IPS-20b (cell line): ENCODE measurements around the gene AGPAT3.

Experiments used
- H3K27ac ChIP-seq: one replicate; pipeline ENCODE4 v1.5.1; 2013; ENCODE audit warnings: low read length
- H3K27me3 ChIP-seq: 2 replicates; pipeline ENCODE4 v1.6.1; 2013; ENCODE audit warnings: mild to moderate bottlenecking, low read length, inconsistent platforms; ENCODE audit not compliant: insufficient read depth
- H3K36me3 ChIP-seq: 2 replicates; pipeline ENCODE4 v1.6.1; 2013; ENCODE audit warnings: low read depth, mild to moderate bottlenecking, inconsistent platforms, low read length, moderate library complexity; ENCODE audit not compliant: insufficient read depth
- H3K4me1 ChIP-seq: 2 replicates; pipeline ENCODE4 v1.6.1; 2013; ENCODE audit warnings: mild to moderate bottlenecking, control low read depth, inconsistent platforms, low read length, moderate library complexity; ENCODE audit not compliant: insufficient read depth
- H3K4me3 ChIP-seq: 2 replicates; pipeline ENCODE4 v1.5.1; 2013; ENCODE audit warnings: mild to moderate bottlenecking, low read length, inconsistent platforms
- H3K9ac ChIP-seq: 2 replicates; pipeline ENCODE4 v1.6.1; 2013; ENCODE audit warnings: low read depth, mild to moderate bottlenecking, inconsistent platforms, low read length, moderate library complexity
- H3K9me3 ChIP-seq: 2 replicates; pipeline ENCODE4 v1.6.1; 2013; ENCODE audit warnings: mild to moderate bottlenecking, low read depth, low read length, inconsistent platforms; ENCODE audit not compliant: insufficient read depth

AGPAT3 gene

DNA sequence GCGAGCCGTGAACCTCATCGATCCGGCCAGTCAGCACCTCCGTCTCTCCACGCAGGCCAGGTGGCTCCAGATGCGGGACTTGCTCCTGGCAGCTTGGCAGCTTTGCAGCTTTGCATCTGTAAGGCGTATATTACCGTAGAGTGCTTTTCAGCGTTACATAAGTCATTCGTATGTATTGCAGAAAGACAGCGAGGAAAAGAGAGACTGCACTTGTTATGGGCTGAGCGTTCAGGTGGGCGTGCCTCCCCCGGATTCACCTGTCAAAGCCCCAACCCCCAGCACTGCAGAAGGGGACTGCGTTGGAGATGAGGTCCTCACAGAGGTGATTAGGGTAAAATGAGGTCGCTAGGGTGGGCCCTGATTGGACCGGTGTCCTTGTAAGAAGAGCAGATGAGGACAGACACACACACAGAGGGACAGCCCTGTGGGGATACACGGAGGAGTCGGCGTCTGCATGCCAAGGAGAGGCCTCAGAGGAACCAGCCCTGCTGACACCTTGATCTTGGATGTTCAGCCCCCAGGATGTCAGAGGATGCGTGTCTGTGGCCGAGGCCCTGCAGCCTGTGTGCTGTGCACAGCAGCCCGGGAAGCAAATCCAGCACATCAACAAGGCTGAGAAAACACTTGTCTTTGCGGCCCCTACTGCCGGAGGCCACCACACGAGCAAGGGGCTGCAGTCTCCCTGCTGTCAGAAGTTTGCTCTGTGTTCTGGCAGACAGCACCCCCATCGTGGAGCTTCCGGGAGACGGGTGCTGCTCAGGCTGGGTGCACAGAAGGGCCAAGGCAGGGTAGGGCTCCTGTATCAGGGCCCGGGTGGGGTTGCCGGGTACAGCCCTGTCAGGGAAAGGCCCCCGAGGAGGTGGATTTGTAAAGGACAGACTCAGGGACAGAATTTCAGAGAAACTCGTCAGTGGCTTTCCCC lies 10.9 kb upstream of the AGPAT3 start:
- no peaks in the 10 kb centered on the region for H3K36me3 ChIP-seq
- H3K9ac ChIP-seq = no peak overlapping the region
- no peak overlapping the region for H3K4me3 ChIP-seq
- no peak overlapping the region for H3K27ac ChIP-seq
- H3K9me3 ChIP-seq = no peaks in the 10 kb centered on the region
- H3K27me3 ChIP-seq = no peaks in the 10 kb centered on the region; the same call in 1 of the 2 replicates
- no peaks in the 10 kb centered on the region for H3K4me1 ChIP-seq

DNA sequence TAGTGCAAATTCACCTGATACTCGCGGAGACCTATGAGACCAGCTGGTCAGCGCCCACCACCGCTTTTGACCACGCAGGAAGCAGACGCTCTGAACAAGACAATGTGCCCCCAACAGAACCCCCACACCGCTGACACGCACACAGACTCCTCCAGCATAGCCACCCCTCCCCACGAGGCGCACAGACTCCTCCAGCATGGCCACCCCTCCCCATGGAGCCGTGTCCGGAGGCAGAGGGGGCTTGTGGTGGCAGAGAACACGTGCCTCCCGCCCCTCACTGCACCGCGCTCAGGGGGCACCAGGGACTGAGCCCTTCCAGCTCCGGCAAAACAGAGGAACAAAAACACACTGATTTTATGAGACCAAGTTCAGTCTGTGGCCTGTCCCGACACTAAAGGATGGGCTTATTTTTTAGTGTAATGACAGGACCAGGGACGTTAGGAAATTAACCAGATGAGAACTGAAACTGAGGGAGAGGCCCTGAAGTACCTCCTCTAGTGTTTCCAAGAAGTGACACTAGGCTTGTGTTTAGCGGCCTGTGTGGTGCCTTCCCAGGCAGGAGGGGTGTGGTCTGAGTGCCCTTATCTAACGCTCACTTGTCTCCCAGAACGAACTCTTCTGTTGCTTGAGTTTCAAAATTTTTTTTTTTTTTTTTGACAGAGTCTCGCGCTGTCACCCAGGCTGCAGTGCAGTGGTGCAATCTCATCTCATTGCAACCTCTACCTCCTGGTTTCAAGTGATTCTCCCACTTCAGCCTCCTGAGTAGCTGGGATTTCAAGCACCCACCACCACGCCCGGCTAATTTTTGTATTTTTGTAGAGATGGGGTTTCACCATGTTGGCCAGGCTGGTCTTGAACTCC lies 10.0 kb upstream of the AGPAT3 start:
- no peak overlapping the region for H3K4me3 ChIP-seq
- 0 out of 2 replicates have a peak, but pooled peaks cover 3% of the 10 kb centered on the region for H3K4me1 ChIP-seq
- H3K9me3 ChIP-seq = no peaks in the 10 kb centered on the region
- no peak overlapping the region for H3K9ac ChIP-seq
- H3K27ac ChIP-seq = no peak overlapping the region
- H3K27me3 ChIP-seq = no peaks in the 10 kb centered on the region; the same call in 1 of the 2 replicates
- H3K36me3 ChIP-seq = no peaks in the 10 kb centered on the region

DNA sequence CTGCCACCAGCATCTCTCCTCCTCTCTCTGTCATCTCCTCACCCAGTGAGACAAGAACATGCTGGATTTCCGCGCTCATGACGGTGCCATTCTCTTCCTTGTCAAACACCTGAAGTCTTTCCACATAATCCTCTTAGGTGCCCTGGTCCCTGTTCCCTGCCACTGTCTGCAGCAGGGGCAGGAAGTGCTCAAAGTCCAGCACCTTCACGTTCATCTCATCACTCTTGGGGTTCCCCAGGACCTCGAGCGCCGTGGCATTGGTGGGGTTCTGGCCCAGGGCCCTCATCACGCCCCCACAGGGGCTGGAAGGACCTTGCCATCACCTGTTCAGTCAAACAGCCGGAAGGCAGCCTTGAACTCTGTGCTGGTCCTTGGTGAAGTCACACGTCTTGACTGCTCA lies 9.1 kb upstream of the AGPAT3 start:
- H3K4me3 ChIP-seq = no peak overlapping the region
- no peaks in the 10 kb centered on the region; the same call in 1 of the 2 replicates for H3K27me3 ChIP-seq
- H3K4me1 ChIP-seq = 0 out of 2 replicates have a peak, but pooled peaks cover 3% of the 10 kb centered on the region
- no peaks in the 10 kb centered on the region for H3K36me3 ChIP-seq
- H3K9me3 ChIP-seq = no peaks in the 10 kb centered on the region
- no peak overlapping the region for H3K9ac ChIP-seq
- H3K27ac ChIP-seq = no peak overlapping the region

DNA sequence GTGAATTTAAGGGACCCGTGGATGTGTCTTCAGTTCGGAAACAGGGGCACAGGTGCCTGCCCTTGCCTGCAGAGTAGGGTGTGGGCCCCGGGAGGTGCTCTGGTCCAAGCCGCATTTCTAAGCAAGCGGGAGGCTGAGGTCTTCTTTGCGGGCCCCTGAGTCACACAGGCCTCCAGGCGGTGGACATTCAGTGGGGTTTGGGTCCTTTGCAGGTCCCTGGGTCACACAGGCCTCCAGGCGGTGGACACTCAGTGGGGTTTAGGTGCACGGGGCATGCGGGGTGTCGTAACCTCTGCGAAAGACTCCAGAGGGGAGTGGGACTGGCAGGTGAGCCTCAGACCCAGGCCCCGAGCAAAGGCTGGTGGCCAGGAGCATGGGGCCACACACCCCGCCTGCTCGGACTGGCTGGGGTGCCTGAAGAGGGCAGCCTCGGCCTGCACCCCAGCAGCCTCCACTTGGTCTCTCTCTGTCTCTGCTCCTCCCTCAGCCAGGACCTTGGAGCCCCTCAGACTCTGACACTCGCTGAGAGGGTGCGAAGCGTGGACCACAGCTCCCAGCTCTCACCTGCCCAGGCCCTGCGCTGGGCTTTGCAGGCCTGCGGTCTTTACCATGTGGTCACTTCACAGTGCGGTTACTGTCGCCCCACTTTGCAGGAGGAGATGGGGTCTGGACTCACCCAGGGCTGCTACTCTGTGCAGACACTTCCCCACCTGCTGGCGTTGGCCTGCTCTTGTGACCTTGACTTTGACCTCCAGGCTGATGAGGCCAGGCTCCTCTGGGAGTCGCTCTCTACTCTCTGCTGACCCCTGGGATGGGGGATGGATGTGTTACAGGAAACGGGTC lies 6.0 kb upstream of the AGPAT3 start:
- H3K9ac ChIP-seq = no peak overlapping the region
- no peaks in the 10 kb centered on the region for H3K9me3 ChIP-seq
- no peak overlapping the region for H3K4me3 ChIP-seq
- peaks cover 15% of the 10 kb centered on the region for H3K27me3 ChIP-seq
- H3K27ac ChIP-seq = no peak overlapping the region
- H3K36me3 ChIP-seq = no peaks in the 10 kb centered on the region
- H3K4me1 ChIP-seq = 0 out of 2 replicates have a peak, but pooled peaks cover 3% of the 10 kb centered on the region

DNA sequence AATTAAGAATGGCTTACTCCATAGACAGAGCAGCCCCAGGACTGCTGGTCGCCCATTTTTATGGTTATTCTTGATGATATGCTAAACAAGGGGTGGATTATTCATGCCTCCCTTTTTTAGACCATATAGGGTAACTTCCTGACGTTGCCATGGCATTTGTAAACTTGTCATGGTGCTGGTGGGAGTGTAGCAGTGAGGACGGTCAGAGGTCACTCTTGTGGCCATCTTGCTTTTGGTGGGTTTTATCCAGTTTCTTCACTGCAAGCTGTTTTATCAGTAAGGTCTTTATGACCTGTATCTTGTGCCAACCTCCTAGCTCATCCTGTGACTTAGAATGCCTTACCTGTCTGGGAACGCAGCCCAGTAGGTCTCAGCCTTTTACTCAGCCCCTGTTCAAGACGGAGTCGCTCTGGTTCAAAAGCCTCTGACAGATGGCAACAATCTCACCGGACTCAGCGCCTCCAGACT lies 5.2 kb upstream of the AGPAT3 start:
- Histone ChIP-seq H3K27me3 (peaks cover 20% of the 10 kb centered on the region), H3K4me1 (0 out of 2 replicates have a peak, but pooled peaks cover 3% of the 10 kb centered on the region), H3K9ac (no peak overlapping the region), H3K4me3 (no peak overlapping the region), H3K36me3 (no peaks in the 10 kb centered on the region), H3K27ac (no peak overlapping the region), H3K9me3 (no peaks in the 10 kb centered on the region)

DNA sequence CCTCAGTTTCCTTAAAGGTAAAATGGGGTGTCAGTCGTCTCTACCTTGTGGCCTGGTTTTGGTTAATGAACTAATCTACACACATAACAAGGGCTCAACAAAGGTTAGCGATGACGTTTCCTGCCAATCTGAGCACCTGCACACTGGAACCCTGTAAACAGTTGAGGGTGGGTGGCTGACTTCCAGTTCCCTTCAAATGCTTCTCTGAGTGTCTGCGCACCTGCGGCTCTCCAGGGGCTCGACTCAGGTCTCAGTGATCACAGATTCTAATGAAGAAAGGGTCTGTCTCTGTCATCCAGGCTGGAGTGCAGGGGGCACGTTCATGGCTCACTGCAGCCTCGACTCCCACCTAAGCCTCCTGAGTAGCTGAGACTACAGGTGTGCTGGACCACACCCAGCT lies 3.3 kb upstream of the AGPAT3 start:
- Histone ChIP-seq H3K36me3 (no peaks in the 10 kb centered on the region), H3K9ac (no peak overlapping the region), H3K27ac (no peak overlapping the region), H3K4me1 (0 out of 2 replicates have a peak, but pooled peaks cover 3% of the 10 kb centered on the region), H3K27me3 (peaks cover 32% of the 10 kb centered on the region), H3K4me3 (no peak overlapping the region), H3K9me3 (no peaks in the 10 kb centered on the region)

DNA sequence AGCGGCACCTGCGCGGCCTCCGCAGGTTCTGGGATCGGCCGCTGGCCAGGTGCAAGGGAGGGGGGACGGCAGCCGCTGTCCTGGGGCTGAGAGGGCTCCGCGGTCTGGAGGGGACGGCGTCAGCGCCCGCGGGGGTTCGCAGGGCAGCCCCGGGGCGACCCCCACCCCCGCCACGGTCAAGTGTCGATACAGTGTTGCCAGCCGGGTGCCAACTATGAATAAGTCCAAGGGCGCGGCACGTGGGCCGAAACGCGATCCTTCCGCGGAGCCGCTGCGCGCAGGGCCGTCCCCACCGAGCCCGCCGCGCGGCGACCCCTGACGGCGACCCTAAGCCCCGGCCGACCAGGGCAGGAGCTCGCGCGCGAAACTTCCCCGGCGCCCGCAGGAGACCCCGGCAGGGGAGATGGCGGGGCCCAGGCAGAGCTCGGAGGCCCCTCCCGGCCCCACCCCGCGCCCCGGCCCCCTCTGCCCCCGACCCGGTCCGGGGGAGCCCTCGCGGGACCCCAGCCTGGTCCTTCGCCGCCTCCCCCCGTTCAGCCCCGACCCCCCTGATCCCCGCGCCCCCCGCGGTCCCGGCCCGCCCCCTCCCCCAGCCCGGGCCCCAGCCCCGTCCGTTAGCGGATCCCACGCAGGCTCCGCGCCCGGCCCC lies 586 bp upstream of the AGPAT3 start:
- Histone ChIP-seq H3K27me3 (peaks cover 45% of the 10 kb centered on the region), H3K27ac (no peak overlapping the region), H3K9me3 (no peaks in the 10 kb centered on the region), H3K9ac (no peak overlapping the region), H3K4me3 (peak overlapping the region; percentile 56; the same call in 1 of the 2 replicates), H3K36me3 (no peaks in the 10 kb centered on the region), H3K4me1 (0 out of 2 replicates have a peak, but pooled peaks cover under 1% of the 10 kb centered on the region)

DNA sequence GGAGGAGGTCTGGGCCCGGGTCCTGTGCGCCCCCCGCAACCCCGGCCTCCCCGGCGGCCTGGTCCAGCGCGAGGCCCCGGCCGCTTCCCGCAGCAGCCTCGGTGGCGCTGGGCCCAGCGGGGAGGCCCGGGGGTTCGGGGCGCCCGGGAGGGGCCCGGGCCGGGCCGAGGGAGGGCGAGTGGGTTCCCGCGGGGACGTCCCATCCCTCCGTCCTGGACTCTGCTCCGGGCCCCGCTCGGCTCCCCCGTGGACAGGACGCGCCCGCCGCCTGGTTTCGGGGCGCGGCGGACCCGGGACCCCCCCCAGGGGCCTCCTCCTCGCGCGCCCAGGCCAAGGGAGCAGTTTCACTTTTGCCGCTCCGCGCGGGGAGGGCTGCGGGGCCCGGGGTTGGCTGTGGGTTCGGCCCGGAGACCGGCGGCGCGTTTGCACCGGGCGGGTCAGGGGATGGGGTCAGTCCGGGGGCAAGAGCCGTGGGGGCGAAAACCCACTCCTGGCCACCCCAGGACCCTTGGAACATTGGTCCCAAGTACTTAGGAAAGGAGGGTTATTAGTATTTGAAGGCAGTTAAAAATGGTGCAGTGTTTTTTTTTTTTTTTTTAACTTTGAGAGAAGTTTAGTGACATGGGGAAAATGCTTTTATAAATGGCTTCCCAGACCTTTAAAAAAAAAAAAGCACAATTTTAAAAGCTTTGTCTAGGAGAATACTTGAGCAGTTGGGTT lies 677 bp downstream of the AGPAT3 start:
- Histone ChIP-seq H3K4me3 (peak overlapping the region; percentile 58), H3K9ac (no peak overlapping the region), H3K27me3 (peaks cover 45% of the 10 kb centered on the region), H3K27ac (no peak overlapping the region), H3K36me3 (no peaks in the 10 kb centered on the region), H3K9me3 (no peaks in the 10 kb centered on the region), H3K4me1 (no peaks in the 10 kb centered on the region)

DNA sequence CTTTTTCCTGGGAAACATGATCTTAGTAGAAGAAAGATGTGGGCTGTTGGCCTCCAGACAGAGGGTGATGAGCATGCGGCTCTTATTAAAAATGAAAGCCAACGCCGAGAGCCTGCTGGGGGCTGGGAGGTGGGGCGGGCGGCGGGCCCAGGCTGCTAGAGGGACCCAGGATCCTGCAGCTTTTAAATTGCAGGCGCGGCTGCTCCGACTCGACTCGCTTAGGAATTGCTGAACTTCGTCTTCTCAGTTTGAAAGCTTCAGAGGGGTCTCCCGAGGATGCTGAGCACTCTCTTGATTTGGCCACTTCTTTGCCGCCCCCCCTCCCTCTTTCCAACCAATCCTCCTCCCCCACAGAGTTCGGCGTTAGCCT lies 1.2 kb downstream of the AGPAT3 start:
- peak overlapping the region; percentile 58 for H3K4me3 ChIP-seq
- peaks cover 45% of the 10 kb centered on the region for H3K27me3 ChIP-seq
- H3K9ac ChIP-seq = no peak overlapping the region
- no peaks in the 10 kb centered on the region for H3K36me3 ChIP-seq
- no peak overlapping the region for H3K27ac ChIP-seq
- H3K4me1 ChIP-seq = no peaks in the 10 kb centered on the region
- no peaks in the 10 kb centered on the region for H3K9me3 ChIP-seq

DNA sequence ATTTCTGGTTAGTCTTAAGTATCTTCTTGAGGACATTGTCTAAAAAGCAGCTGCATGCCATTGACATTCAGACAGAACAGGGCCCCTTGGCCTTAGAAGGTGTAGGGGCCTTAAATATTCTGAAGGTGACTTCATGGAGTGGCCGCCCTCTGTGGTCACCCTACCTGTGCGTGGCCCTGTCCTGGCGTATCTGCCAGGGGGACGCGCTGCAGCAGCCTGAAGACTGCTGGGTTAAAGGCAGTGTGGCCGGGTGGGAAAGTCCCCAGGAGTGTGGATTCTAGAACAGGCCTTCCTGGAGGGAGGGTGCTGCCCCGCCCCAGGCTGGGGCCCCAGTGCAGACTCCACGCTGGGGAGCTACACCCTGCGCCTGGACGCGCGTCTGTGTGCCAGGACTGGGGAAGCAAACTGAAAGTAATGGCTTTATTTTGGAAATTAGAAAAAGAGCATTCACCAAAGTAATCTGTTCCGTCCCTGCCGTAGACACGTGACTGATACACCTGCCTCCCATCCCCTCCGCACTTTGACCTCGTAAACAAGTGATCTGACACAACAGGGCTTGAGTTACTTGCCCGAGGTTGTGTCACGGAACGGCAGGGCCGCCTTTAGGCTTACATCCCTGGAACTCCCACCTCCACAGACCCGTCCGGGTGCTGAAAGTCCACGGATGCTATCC lies 1.8 kb downstream of the AGPAT3 start:
- Histone ChIP-seq H3K27ac (no peak overlapping the region), H3K36me3 (no peaks in the 10 kb centered on the region), H3K9me3 (no peaks in the 10 kb centered on the region), H3K27me3 (peaks cover 45% of the 10 kb centered on the region), H3K4me3 (peak overlapping the region; percentile 58; the same call in 1 of the 2 replicates), H3K9ac (no peak overlapping the region), H3K4me1 (no peaks in the 10 kb centered on the region)
